GM20000 (cell line): ENCODE measurements around the gene PHF2.

Experiments used
- DNase-seq: peaks from one replicate; pipeline ENCODE4 v3.0.0; 2012; ENCODE audit warnings: low spot score
- TF ChIP-seq, protein P1 (sequence below): IDR thresholded peaks from 2 replicates; pipeline ENCODE4 v1.5.1; 2012; ENCODE audit warnings: mild to moderate bottlenecking, control low read depth; ENCODE audit errors: extremely low read depth, missing control alignments

Gene PHF2

DNA sequence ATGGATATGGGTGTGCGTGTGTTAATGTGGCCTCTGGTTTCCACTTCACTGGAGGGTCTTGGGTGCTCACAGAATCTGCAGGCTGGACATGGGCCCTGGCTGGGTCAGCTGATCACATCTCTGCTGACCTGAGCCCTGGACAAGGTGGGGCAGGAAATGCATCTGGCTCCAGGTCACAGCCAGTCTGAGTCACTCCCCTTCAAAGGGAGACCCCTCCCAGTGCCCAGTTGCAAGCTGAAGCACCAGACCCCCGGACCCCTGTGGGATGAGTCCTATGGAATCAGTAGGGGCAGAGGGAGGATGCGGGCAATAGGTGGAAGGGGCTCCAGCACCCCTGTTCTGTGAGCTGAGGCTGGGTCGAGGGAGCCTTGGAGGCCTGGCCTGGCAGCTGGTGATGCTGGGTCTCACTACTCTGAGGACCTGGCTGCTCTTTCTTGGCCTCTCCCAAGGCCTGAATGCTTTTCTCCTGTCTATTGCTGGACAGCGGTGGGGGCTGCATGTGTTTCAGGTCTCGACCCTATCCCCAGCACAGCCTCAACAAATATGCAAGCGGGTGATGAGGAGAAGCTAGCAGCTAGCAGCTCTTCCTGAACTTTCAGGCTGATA lies 54.5 kb downstream of the PHF2 start:
- TF ChIP-seq, protein P1, sequence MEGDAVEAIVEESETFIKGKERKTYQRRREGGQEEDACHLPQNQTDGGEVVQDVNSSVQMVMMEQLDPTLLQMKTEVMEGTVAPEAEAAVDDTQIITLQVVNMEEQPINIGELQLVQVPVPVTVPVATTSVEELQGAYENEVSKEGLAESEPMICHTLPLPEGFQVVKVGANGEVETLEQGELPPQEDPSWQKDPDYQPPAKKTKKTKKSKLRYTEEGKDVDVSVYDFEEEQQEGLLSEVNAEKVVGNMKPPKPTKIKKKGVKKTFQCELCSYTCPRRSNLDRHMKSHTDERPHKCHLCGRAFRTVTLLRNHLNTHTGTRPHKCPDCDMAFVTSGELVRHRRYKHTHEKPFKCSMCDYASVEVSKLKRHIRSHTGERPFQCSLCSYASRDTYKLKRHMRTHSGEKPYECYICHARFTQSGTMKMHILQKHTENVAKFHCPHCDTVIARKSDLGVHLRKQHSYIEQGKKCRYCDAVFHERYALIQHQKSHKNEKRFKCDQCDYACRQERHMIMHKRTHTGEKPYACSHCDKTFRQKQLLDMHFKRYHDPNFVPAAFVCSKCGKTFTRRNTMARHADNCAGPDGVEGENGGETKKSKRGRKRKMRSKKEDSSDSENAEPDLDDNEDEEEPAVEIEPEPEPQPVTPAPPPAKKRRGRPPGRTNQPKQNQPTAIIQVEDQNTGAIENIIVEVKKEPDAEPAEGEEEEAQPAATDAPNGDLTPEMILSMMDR: no peak
- no peak for DNase-seq

DNA sequence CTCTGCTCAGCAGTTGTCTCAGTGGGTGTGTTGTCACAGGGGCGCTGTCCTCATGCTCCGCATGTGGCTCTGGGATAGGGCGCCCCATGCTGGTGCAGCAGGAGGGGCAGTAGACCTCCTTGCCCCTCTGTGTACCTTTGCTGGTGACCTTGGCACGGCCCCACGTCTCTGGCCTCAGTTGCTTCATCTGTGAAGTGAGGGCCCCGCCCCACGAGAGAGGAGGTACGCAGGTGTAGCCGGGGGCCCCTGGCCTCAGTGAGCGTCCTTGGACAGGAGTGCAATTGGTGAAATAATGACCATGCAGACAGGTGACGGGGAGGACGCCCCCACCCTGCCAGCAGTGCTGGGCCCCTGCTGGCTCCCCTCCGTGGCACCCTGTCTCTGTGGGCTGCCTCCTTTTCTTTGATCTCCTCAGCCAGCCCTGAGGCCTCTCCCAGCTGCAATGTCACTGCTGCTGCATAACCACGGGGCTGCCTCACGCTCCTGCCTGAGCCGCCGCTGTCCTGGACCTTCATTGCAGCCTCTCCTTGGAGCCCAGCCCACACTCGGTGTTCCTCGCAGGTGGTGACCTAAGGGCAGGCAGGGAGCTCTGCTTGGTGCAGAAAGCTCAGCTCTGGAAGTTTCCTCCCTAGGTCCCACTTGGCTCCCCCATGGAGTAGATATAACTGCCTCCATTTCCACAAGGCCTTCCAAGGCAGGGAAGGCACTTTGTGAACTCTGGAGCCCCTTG lies 57.3 kb downstream of the PHF2 start:
- no peak for DNase-seq
- TF ChIP-seq, protein P1: no peak

DNA sequence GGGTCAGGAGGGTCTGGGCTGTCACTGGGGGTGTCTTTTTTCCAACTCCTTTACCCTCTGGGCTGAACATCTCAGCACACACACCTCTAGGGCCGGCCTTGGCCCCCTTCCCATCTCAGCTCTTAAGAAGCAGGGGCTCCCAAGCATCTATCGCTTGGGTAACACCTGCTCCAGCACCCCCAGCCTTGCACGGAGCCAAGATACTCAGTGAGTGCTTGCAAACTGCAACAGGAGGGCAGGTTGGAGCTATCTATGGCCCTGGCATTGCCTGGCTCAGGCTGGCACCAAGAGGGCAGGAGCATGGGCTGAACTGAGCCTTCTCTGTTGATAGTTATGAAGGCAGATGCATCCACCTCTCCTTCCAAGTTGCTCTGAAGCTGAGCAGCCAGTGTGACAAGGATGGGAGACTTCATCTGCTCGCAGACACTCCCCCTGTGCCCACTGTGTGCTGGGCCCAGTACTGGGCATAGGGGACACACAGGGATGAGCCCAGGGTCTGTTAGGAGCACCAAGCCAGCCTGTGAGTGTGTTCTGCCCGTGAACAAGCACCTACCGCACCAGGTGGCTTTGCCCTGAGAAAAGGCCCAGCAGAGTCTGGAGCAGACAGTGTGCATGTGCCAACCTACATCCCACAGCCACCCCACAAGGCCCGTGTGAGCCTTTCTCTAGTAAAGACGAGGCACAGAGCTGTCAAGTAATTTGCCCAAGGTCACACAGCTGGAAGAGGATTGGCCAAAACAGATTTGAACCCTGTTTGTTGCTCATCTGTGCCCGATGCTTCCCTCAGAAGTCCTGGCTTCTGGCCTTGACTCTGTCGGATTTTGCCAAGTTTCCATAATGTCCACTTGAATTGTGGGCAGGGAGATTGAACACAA lies 58.2 kb downstream of the PHF2 start:
- DNase-seq: no peak
- TF ChIP-seq, protein P1: no peak

DNA sequence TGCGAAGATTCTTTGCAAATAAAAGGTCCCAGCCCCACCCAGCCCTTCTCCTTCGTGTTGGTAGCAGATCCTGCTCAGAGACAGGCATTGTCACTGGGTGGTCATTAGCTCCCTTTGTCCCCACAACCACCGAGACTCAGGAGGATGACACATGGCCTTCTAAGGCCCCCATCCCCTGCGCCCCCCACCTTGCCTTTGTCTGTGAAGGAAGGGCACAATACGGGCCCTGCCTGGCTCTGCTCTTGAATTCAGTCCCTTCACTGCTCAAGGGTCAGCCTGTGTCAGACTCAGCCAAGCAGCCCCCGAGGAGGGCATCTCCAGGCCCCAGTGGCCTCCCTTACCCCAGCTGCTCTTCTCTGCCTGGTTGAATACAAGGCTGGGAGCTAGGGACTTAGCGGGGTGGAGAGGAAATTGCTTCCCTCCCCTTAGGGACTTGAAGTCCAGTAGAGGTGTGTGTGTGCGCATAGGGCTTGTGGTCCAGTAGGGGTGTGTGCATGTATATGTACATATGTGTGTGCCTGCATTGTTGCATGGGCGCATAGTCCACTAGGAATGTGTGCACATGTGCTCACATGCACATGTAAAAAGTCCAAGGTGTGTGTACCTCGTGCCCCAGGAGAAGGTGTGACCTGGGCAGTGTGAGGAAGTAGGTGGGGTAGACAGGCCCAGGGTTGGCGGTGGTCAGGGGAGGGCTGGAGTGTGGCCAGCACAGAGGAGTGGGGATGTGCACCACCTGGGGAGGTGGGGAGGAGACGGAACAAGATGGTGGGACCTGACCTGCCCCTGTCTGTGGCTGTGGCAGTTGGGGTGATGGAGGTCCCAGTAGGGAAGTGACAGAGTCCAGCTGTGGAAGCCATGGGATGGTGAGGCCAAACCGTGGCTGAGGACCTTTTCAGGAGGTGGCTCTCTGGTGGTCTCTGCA lies 59.1 kb downstream of the PHF2 start:
- TF ChIP-seq, protein P1: no peak
- DNase-seq: no peak

DNA sequence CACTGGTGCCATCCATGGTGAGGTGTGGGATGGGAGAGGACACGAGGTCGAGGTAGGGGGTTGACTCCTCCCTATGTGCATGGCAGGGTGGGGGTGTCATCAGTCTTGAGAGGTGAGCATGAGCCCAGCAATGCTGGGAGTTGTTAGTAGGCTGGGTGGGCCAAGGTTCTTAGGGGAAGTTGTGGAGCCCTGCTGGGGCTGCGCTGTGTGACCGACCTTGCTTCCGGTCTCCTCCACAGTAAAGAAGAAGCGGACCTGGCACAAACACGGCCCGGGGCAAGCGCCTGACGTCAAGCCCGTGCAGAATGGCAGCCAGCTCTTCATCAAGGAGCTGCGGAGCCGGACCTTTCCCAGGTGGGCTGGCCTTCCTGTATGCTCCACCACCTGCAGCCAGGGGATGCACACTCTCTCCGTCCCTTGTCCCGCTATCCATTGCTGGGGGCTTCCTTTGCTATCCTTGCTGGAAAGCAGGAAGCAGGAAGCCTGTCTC lies 59.8 kb downstream of the PHF2 start:
- TF ChIP-seq, protein P1: no peak
- DNase-seq: no peak

DNA sequence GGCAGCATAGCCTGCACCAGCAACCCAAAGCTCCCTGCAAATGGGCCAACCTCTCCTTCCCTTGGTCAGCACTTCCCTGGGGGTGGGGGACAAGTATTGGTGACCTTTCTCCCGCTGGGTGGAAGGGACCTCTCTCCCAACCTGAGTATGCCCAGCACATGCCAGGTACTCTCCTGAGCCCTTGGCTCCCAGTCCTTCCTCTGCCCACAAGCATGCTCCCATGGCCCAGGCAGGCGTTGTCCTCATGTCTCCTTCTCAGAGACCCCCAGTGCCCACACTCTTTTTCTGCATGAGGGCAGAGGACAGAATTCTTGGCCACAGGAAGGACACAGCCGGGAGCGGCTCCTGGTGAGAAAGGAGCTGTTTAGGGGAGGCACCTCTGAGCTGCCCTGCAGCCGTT lies 60.3 kb downstream of the PHF2 start:
- TF ChIP-seq, protein P1: no peak
- no peak for DNase-seq
